ENCODE data around the gene BMERB1. TPM values are rescaled to one million over a fixed set of nuclear protein-coding genes. Genes with fewer than 3 reads are reported as not detected.

The BMERB1 gene
- total and polyA plus RNA-seq, 9 of the 15 experiments (the other 6 are each of a cell fraction or from before 2014, with no cell fraction given) = 0.29 to 2.9 (median 0.94) TPM

DNA sequence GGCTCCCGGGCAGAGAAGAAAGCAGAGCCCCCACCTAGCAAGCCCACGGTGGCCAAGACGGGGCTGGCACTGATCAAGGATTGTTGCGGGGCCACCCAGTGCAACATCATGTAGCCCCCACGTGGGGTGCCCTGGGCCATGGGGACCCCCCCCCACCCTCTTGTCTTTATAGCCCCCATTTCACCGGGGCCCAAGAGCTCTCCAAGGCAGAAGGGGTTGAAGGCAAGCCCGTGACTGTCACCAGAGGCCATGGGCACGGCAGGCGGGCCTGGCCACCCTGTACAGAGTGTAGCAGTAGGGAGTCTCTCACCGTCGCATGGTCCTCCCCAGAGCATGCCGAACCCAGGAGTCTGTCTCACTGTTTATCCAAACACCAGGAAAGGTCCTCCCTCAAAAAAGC lies 152.3 kb downstream of the BMERB1 start:
- no peak overlapping the region for H2AFZ ChIP-seq (ENCODE audit: low read depth, low read length)
- H3K9me1 ChIP-seq (ENCODE audit: control insufficient read depth, insufficient read depth, low read length) = no peaks in the 10 kb centered on the region
- peaks cover 23 to 25% of the 10 kb centered on the region in 2 experiments for H3K4me1 ChIP-seq (replicated peaks in 1 of 2; ENCODE audit: control insufficient read depth in 2 of 2, insufficient read depth in 2 of 2, low read length in 2 of 2)
- H3K79me2 ChIP-seq (ENCODE audit: control insufficient read depth, insufficient read depth, low read length) = no peaks in the 10 kb centered on the region
- FAIRE-seq (no peak), ATAC-seq (no peak), DNase-seq (ENCODE audit: extremely low read depth in 1 of 4, low spot score in 3 of 4) (no peak)
- no peaks in the 10 kb centered on the region for H3K27me3 ChIP-seq (ENCODE audit: control insufficient read depth in 2 of 2, insufficient read depth in 2 of 2, low read length in 2 of 2)
- intact Hi-C loops (cut with micrococcal nuclease) (no loop called here), in situ Hi-C loops (cut with MboI) (no loop called here)
- WGBS (ENCODE audit: insufficient coverage, low coverage, missing lambda C conversion rate) = 83% methylated on average over 10 of the region's 12 CpGs
- H3K9ac ChIP-seq (ENCODE audit: insufficient read depth in 1 of 2, low read depth in 2 of 2, low read length in 2 of 2) = no peak overlapping the region
- POLR2A ChIA-PET = interaction anchor here (2.6 kb wide), 1 partner anchor 10 kb away, joined by 12 read pairs; no protein-coding TSS in a partner anchor
- H3K36me3 ChIP-seq (ENCODE audit: control insufficient read depth, insufficient read depth, low read length) = no peaks in the 10 kb centered on the region
- H3K27ac ChIP-seq (ENCODE audit: extremely low read depth, low read depth, low read length) = no peak overlapping the region
- CTCF ChIA-PET (ENCODE audit: low intra/inter-chr PET ratio) = no interaction called here
- H4K20me1 ChIP-seq (replicated peaks; ENCODE audit: control insufficient read depth, insufficient read depth, low read length) = no peaks in the 10 kb centered on the region
- H3K4me2 ChIP-seq (ENCODE audit: insufficient read depth, low read length) = no peak overlapping the region
- H3K9me3 ChIP-seq (replicated peaks; ENCODE audit: control insufficient read depth, insufficient read depth, low read depth, low read length) = peaks cover 2% of the 10 kb centered on the region; the same call in 1 of the 2 replicates
- H3K4me3 ChIP-seq = no peak overlapping the region
- BruUV-seq (replicated peaks) = no TSS peak
- TF ChIP-seq MAZ (CRISPR knock-in tag; conservative IDR thresholded peaks at IDR 0.05 in 1 of 2, IDR thresholded peaks at IDR 0.05 in 1 of 2) (no peak), L3MBTL2 (IDR thresholded peaks at IDR 0.05) (no peak), ZNF778 (CRISPR knock-in tag; IDR thresholded peaks at IDR 0.05) (no peak)
- TF ChIP-seq, protein P1, sequence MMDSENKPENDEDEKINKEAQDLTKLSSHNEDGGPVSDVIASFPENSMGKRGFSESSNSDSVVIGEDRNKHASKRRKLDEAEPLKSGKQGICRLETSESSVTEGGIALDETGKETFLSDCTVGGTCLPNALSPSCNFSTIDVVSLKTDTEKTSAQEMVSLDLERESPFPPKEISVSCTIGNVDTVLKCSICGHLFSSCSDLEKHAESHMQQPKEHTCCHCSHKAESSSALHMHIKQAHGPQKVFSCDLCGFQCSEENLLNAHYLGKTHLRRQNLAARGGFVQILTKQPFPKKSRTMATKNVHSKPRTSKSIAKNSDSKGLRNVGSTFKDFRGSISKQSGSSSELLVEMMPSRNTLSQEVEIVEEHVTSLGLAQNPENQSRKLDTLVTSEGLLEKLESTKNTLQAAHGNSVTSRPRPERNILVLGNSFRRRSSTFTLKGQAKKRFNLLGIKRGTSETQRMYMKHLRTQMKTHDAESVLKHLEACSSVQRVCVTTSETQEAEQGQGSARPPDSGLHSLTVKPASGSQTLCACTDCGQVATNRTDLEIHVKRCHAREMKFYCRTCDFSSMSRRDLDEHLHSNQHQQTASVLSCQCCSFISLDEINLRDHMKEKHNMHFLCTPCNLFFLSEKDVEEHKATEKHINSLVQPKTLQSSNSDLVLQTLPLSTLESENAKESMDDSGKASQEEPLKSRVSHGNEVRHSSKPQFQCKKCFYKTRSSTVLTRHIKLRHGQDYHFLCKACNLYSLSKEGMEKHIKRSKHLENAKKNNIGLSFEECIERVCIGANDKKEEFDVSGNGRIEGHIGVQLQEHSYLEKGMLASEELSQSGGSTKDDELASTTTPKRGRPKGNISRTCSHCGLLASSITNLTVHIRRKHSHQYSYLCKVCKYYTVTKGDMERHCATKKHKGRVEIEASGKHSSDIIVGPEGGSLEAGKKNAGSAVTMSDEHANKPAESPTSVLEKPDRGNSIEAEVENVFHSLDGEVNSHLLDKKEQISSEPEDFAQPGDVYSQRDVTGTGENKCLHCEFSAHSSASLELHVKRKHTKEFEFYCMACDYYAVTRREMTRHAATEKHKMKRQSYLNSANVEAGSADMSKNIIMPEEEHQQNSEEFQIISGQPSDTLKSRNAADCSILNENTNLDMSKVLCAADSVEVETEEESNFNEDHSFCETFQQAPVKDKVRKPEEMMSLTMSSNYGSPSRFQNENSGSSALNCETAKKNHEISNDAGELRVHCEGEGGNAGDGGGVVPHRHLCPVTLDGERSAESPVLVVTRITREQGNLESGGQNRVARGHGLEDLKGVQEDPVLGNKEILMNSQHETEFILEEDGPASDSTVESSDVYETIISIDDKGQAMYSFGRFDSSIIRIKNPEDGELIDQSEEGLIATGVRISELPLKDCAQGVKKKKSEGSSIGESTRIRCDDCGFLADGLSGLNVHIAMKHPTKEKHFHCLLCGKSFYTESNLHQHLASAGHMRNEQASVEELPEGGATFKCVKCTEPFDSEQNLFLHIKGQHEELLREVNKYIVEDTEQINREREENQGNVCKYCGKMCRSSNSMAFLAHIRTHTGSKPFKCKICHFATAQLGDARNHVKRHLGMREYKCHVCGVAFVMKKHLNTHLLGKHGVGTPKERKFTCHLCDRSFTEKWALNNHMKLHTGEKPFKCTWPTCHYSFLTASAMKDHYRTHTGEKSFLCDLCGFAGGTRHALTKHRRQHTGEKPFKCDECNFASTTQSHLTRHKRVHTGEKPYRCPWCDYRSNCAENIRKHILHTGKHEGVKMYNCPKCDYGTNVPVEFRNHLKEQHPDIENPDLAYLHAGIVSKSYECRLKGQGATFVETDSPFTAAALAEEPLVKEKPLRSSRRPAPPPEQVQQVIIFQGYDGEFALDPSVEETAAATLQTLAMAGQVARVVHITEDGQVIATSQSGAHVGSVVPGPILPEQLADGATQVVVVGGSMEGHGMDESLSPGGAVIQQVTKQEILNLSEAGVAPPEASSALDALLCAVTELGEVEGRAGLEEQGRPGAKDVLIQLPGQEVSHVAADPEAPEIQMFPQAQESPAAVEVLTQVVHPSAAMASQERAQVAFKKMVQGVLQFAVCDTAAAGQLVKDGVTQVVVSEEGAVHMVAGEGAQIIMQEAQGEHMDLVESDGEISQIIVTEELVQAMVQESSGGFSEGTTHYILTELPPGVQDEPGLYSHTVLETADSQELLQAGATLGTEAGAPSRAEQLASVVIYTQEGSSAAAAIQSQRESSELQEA (IDR thresholded peaks at IDR 0.05; ENCODE audit: low read depth) = no peak

Data from K562 (cell line).